HG03095 (cell line): ENCODE measurements around the gene MYH4.

ENCODE experiments used
- ATAC-seq: cut with Tn5 transposase; IDR thresholded peaks from one replicate; pipeline ENCODE4 v1.9.1; 2021; ENCODE audit warnings: moderate library complexity; ENCODE audit not compliant: unreplicated experiment

Gene MYH4

DNA sequence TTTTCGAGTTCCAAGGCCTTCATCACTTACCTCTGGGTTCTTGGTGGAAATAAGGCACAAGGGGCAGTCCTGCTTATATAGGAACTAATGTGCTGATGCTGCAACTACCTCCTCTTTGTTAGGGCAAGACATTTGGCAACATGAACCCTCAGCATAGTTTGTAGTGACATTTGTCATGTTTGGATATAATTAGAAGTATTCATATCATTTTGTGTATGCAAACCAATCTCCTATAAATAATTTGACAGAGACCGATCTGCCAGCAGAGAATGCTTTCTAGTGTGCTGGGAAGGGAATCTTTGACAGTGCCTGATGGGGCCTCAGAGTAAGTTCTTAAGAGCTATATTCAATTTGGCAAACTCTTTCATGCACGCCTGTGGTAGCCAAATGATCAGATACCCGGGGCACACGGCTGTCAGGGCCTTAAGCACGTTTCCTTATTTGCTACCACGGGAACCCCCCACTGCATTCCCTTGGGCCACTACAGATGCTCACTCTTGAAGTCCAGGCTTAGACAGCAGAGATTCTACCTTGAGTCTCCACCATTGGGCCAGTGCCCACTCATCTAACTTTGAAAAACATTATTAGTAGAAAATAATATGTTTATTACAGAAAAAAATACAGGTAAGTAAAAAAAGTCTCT lies 47.3 kb downstream of the MYH4 start, which contains the start of gene MYH8:
Gene MYH8 (minus strand): TSS at position 51 of the 643 bp plus-strand sequence. CDS start 1,723 bp downstream, outside the sequence.
- ATAC-seq = no peak

GRCh38 chr17:10421211-10421610 lies 48.1 kb downstream of the MYH4 start:
- ATAC-seq = no peak

- ATAC-seq = no peak
Observed at GRCh38 chr17:10420811-10421210, 48.5 kb downstream of the MYH4 start.

GRCh38 chr17:10417431-10417830 lies 51.9 kb downstream of the MYH4 start:
- ATAC-seq = no peak

- ATAC-seq = no peak
Observed at GRCh38 chr17:10415161-10415560, 54.2 kb downstream of the MYH4 start.

DNA sequence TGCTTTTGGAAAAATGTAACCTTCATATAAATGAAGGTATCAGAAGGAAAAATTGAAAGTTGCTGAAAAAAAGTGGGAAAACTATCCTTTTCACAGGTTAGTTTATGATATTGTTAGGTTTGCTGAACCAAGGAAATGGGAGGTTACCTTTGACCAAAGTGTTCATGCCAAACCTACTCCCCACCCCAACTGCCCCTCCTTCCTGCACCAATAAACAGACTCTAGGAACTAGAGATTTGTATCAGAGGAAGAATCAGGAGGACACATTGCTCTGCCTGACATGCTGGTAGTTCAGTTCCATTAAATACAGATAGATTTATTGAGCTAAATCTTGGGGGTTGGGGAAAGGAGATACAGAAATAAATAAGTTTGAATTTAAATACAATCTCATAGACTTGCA lies 65.8 kb downstream of the MYH4 start:
- ATAC-seq = no peak

- no peak for ATAC-seq
Observed at GRCh38 chr17:10398352-10398751, 71.0 kb downstream of the MYH4 start.

DNA sequence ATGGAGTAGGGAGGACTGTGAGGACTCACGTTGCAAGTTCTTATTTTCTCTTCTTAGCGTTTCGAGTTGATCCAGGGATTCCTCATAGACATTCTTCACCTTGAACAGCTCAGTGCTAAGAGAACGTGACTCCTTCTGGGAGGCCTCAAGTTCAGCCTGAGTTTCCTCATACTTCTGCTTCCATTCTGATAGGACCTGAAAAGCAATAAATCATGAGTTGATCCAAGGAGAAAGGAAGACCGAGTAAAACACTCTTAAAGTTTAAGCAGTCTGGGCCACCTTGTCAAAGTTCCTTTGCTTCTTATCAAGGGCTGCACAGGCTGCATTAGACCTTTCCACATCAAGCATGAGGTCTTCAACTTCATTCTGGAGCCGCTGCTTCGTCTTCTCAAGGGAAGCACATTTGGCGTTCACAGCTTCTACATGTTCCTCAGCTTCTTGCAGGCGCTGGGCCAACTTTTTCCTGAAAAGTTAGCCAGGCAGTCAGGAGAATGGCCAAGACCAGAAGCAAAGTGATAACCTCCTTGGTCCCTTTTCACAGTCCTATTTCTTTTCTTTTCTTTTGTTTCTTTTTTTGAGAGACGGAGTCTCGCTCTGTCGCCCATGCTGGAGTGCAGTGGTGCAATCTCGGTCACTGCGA lies 72.7 kb downstream of the MYH4 start:
- no peak for ATAC-seq

- no peak for ATAC-seq
Observed at GRCh38 chr17:10394201-10394887, 75.0 kb downstream of the MYH4 start.
